H9 (cell line): ENCODE measurements around the gene SLC24A3. TPM values are rescaled to one million over a fixed set of nuclear protein-coding genes. Genes with fewer than 3 reads are reported as not detected.

Source experiments
- DNase-seq: peaks from one replicate; pipeline ENCODE4 v3.0.0-alpha.2; 2017
- H2AFZ ChIP-seq: one replicate; pipeline ENCODE4 v1.6.1; 2013; ENCODE audit warnings: mild to moderate bottlenecking, low read length, control low read depth, moderate library complexity
- H2AK5ac ChIP-seq: 2 replicates; pipeline ENCODE4 v1.6.1; 2013; ENCODE audit warnings: low read length, control low read depth, mixed read lengths; ENCODE audit not compliant: insufficient read length
- H2BK120ac ChIP-seq: one replicate; pipeline ENCODE4 v1.6.1; 2013; ENCODE audit warnings: low read depth, mild to moderate bottlenecking, low read length, control low read depth, inconsistent platforms; ENCODE audit not compliant: poor library complexity, severe bottlenecking
- H2BK12ac ChIP-seq: 2 replicates; pipeline ENCODE4 v1.6.1; 2013; ENCODE audit warnings: low read length, control low read depth, mixed read lengths, low read depth; ENCODE audit not compliant: insufficient read length
- H2BK15ac ChIP-seq: 2 replicates; pipeline ENCODE4 v1.6.1; 2013; ENCODE audit warnings: low read depth, low read length, control low read depth
- H2BK20ac ChIP-seq: one replicate; pipeline ENCODE4 v1.6.1; 2013; ENCODE audit warnings: low read depth, mild to moderate bottlenecking, low read length, control low read depth, inconsistent platforms; ENCODE audit not compliant: poor library complexity, severe bottlenecking
- H2BK5ac ChIP-seq: 2 replicates; pipeline ENCODE4 v1.6.1; 2013; ENCODE audit warnings: low read length, control low read depth, mixed read lengths; ENCODE audit not compliant: insufficient read length
- H3K14ac ChIP-seq: 2 replicates; pipeline ENCODE4 v1.6.1; 2013; ENCODE audit warnings: low read length, control low read depth; ENCODE audit not compliant: insufficient read depth
- H3K18ac ChIP-seq: 2 replicates; pipeline ENCODE4 v1.6.1; 2013; ENCODE audit warnings: low read depth, mild to moderate bottlenecking, mixed read lengths, low read length, control low read depth; ENCODE audit not compliant: insufficient read length
- H3K23ac ChIP-seq: 2 replicates; pipeline ENCODE4 v1.6.1; 2013; ENCODE audit warnings: low read length, control low read depth, mixed read lengths, low read depth; ENCODE audit not compliant: insufficient read length
- H3K23me2 ChIP-seq: 2 replicates; pipeline ENCODE4 v1.6.1; 2013; ENCODE audit warnings: low read depth, mild to moderate bottlenecking, mixed read lengths, low read length, control low read depth; ENCODE audit not compliant: insufficient read length, poor library complexity, severe bottlenecking
- H3K27ac ChIP-seq: 2 replicates; pipeline ENCODE4 v1.5.1; 2013; ENCODE audit warnings: low read length, control low read depth, mixed read lengths, low read depth; ENCODE audit not compliant: insufficient read length
- H3K27me3 ChIP-seq: 2 replicates; pipeline ENCODE4 v1.6.1; 2013; ENCODE audit warnings: low read length, control low read depth, inconsistent platforms; ENCODE audit not compliant: insufficient read depth
- H3K4ac ChIP-seq: 2 replicates; pipeline ENCODE4 v1.6.1; 2013; ENCODE audit warnings: low read depth, mild to moderate bottlenecking, control low read depth, inconsistent platforms, low read length, moderate library complexity
- H3K4me1 ChIP-seq: 2 replicates; pipeline ENCODE4 v1.6.1; 2013; ENCODE audit warnings: low read length, control low read depth, inconsistent platforms; ENCODE audit not compliant: insufficient read depth
- H3K4me2 ChIP-seq: 2 replicates; pipeline ENCODE4 v1.6.1; 2013; ENCODE audit warnings: low read length, control low read depth, mixed read lengths; ENCODE audit not compliant: insufficient read length, insufficient read depth
- H3K56ac ChIP-seq: 2 replicates; pipeline ENCODE4 v1.6.1; 2013; ENCODE audit warnings: low read depth, mild to moderate bottlenecking, mixed read lengths, low read length, control low read depth; ENCODE audit not compliant: insufficient read length
- H3K79me1 ChIP-seq: 2 replicates; pipeline ENCODE4 v1.6.1; 2013; ENCODE audit warnings: low read depth, mild to moderate bottlenecking, moderate library complexity, low read length, control low read depth, inconsistent platforms; ENCODE audit not compliant: insufficient read depth, poor library complexity, severe bottlenecking
- H3K79me2 ChIP-seq: 2 replicates; pipeline ENCODE4 v1.6.1; 2013; ENCODE audit warnings: low read length, control low read depth, inconsistent platforms; ENCODE audit not compliant: insufficient read depth
- H3K9ac ChIP-seq: 2 replicates; pipeline ENCODE4 v1.6.1; 2013; ENCODE audit warnings: low read length, control low read depth, mixed read lengths; ENCODE audit not compliant: insufficient read length; ENCODE audit errors: extremely low read depth
- H3K9me3 ChIP-seq: one replicate; pipeline ENCODE4 v1.6.1; 2013; ENCODE audit warnings: low read depth, low read length, inconsistent platforms; ENCODE audit not compliant: control insufficient read depth
- H3T11ph ChIP-seq: one replicate; pipeline ENCODE4 v1.6.1; 2013; ENCODE audit warnings: mild to moderate bottlenecking, low read length, control low read depth, inconsistent platforms
- H4K20me1 ChIP-seq: one replicate; pipeline ENCODE4 v1.6.1; 2013; ENCODE audit not compliant: control insufficient read depth, insufficient read length, insufficient read depth
- H4K5ac ChIP-seq: 2 replicates; pipeline ENCODE4 v1.6.1; 2013; ENCODE audit warnings: low read depth, mild to moderate bottlenecking, mixed read lengths, low read length, control low read depth; ENCODE audit not compliant: insufficient read length
- H4K8ac ChIP-seq: replicated peaks from 2 replicates; pipeline ENCODE4 v1.6.1; 2013; ENCODE audit warnings: low read length, control low read depth, mixed read lengths, low read depth; ENCODE audit not compliant: insufficient read length
- H4K91ac ChIP-seq: 2 replicates; pipeline ENCODE4 v1.6.1; 2013; ENCODE audit warnings: low read depth, mild to moderate bottlenecking, moderate library complexity, mixed read lengths, low read length, control low read depth; ENCODE audit not compliant: insufficient read length
- H3K27ac Mint-ChIP-seq, 3 experiments: 2 replicates in 2 of 3; 3 replicates in 1 of 3; pipeline ENCODE4 v1.8.0; 2020 to 2021; ENCODE audit warnings: mixed read lengths in 3 of 3, mild to moderate bottlenecking in 1 of 3, moderate library complexity in 1 of 3
- H3K27me3 Mint-ChIP-seq: 2 replicates; pipeline ENCODE4 v1.8.0; 2021; ENCODE audit warnings: low read depth, mild to moderate bottlenecking, moderate library complexity, mixed read lengths
- H3K36me3 Mint-ChIP-seq, 3 experiments: 2 replicates in 2 of 3; 3 replicates in 1 of 3; pipeline ENCODE4 v1.8.0; 2020 to 2021; ENCODE audit warnings: low read depth in 3 of 3, mixed read lengths in 3 of 3; ENCODE audit not compliant: insufficient read depth in 1 of 3
- H3K4me1 Mint-ChIP-seq, 2 experiments: 2 replicates each; pipeline ENCODE4 v1.8.0; 2020; ENCODE audit warnings: mixed read lengths in 2 of 2
- H3K4me3 Mint-ChIP-seq, 2 experiments: 2 replicates in 1 of 2; 3 replicates in 1 of 2; pipeline ENCODE4 v1.8.0; 2020 to 2021; ENCODE audit warnings: mild to moderate bottlenecking in 2 of 2, mixed read lengths in 2 of 2, moderate library complexity in 1 of 2
- H3K9me3 Mint-ChIP-seq, 2 experiments: 2 replicates in 1 of 2; 3 replicates in 1 of 2; pipeline ENCODE4 v1.8.0; 2020; ENCODE audit warnings: mild to moderate bottlenecking in 2 of 2, mixed read lengths in 2 of 2, moderate library complexity in 1 of 2
- CTCF ChIP-seq: fragments of 200-600 bp; sonication (generic); conservative IDR thresholded peaks from 3 replicates; pipeline ENCODE4 v1.8.0; 2021; ENCODE audit warnings: antibody characterized with exemption, mild to moderate bottlenecking
- WGBS: extraction: QIAGEN DNeasy Blood & Tissue Kit; methylation state at CpG from one replicate; pipeline ENCODE4 v1.1.7; 2013; ENCODE audit warnings: missing lambda C conversion rate, low lambda C conversion rate, mixed read lengths; ENCODE audit not compliant: insufficient read length; ENCODE audit errors: extremely low coverage; 5-methylcytosine and 5-hydroxymethylcytosine counted together
- total RNA-seq: library from RNA; stranded (reverse); gene quantifications from 2 replicates; pipeline ENCODE4 v1.2.1, GENCODE V29; 2021

SLC24A3 gene
- total RNA-seq, 1 experiment from 2014 or later, result 0.83 TPM

- Histone ChIP-seq H3K27me3 (no peaks in the 10 kb centered on the region), H3K23ac (no peak overlapping the region), H3K79me1 (no peaks in the 10 kb centered on the region), H4K91ac (no peak overlapping the region), H3K27ac (no peak overlapping the region), H3K18ac (no peak overlapping the region), H4K5ac (no peak overlapping the region), H3T11ph (no peak overlapping the region), H3K23me2 (no peaks in the 10 kb centered on the region), H2BK120ac (no peak overlapping the region), H3K9ac (no peak overlapping the region), H2BK5ac (no peak overlapping the region), H3K4ac (no peak overlapping the region), H2BK12ac (no peak overlapping the region), H3K4me1 (peaks cover 3% of the 10 kb centered on the region; the same call in 1 of the 2 replicates), H4K8ac (no peak overlapping the region), H2BK15ac (no peak overlapping the region), H2BK20ac (no peak overlapping the region), H2AFZ (no peak overlapping the region), H3K56ac (no peak overlapping the region), H3K9me3 (no peaks in the 10 kb centered on the region), H3K14ac (no peak overlapping the region; the same call in 1 of the 2 replicates), H3K79me2 (no peaks in the 10 kb centered on the region), H3K4me2 (no peak overlapping the region), H4K20me1 (no peaks in the 10 kb centered on the region), H2AK5ac (no peak overlapping the region)
- WGBS, result no CpG with 5 or more reads among the region's 9 CpGs
- H3K4me3 Mint-ChIP-seq, result no peak overlapping the region
- TF ChIP-seq CTCF, result no peak
- no peak overlapping the region for H3K27ac Mint-ChIP-seq
- H3K27me3 Mint-ChIP-seq, result no peaks in the 10 kb centered on the region
- DNase-seq, result peak; percentile 85
- no peaks in the 10 kb centered on the region for H3K36me3 Mint-ChIP-seq
- H3K4me1 Mint-ChIP-seq, result no peaks in the 10 kb centered on the region
- H3K9me3 Mint-ChIP-seq, result no peaks in the 10 kb centered on the region
Observed at GRCh38 chr20:19552221-19553180, 340.1 kb downstream of the SLC24A3 start.
